ENCODE data around the gene SLC2A5.

DNA sequence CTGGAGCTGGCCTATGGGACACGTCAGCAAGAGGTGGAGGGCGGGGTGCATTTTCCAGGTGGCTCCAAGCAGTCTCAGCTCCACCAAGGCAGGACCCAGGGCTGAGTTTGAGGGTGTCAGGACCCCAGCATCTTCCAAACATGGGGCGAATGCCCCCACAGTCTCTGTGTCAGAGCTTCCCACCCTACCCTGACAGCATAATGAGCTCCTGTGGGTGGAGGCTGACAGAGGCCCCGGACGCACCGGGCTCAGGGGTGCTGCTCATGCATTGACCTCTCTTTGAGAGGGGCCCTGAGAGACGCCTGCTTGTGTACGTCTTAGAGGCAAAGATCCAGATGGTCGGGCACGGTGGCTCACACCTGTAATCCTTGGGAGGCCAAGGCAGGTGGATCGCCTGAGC is 80.4 kb downstream of the SLC2A5 start:
- TF ChIP-seq, protein P1, sequence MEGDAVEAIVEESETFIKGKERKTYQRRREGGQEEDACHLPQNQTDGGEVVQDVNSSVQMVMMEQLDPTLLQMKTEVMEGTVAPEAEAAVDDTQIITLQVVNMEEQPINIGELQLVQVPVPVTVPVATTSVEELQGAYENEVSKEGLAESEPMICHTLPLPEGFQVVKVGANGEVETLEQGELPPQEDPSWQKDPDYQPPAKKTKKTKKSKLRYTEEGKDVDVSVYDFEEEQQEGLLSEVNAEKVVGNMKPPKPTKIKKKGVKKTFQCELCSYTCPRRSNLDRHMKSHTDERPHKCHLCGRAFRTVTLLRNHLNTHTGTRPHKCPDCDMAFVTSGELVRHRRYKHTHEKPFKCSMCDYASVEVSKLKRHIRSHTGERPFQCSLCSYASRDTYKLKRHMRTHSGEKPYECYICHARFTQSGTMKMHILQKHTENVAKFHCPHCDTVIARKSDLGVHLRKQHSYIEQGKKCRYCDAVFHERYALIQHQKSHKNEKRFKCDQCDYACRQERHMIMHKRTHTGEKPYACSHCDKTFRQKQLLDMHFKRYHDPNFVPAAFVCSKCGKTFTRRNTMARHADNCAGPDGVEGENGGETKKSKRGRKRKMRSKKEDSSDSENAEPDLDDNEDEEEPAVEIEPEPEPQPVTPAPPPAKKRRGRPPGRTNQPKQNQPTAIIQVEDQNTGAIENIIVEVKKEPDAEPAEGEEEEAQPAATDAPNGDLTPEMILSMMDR (IDR thresholded peaks at IDR 0.05) = no peak
- TF ChIP-seq POLR2A (IDR thresholded peaks at IDR 0.05) (no peak), EP300 (IDR thresholded peaks at IDR 0.05) (no peak), POLR2AphosphoS5 (IDR thresholded peaks at IDR 0.05) (no peak)

All from sigmoid colon (tissue), 4 donors.